ENCODE results near the gene EIF2A.

Gene EIF2A

DNA sequence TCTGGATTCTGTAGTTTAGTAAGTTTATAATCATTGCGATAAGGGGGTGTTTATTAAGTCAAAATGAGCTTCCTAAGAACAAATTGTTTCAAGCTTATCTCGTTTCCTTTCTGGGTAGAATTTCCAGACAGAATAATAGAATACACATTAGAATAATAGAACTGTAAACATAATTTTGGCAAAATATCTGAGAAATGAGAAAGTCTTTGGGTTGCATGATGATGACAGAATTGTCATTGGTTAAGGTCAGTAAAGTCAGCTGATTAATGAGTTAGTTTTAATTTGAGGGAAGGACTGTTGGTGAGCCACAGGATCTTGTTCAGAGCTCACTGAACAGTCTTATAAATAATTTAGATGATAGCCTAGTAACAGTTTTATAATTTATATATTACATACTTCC is 10.2 kb downstream of the EIF2A start:
- intact Hi-C loops (cut with DNase I; ENCODE audit: low total_unique reads), result loop anchor here (10.0 kb wide), 1 partner anchor 48 kb away; the partner anchor contains the start of gene SELENOT
- H3K27ac ChIP-seq, result no peak overlapping the region

DNA sequence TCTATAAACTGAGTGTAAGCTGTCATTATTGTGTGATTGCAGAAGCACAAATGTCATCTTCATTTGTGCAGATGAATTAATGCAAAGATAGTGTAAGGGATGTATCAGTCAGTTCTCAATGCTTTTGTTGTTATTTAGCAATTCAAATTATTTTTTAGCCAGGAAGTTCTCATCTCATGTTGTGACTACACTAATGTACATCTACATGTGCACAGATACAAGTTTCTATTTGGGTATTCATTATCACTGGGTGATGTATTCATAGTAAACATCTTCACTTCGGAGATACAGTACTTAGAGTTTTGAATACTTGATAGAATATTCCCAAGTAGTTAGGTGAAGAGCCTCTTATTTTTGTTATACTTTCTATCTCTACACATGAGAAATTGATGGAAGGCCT is 11.1 kb downstream of the EIF2A start:
- Histone ChIP-seq H3K4me1 (no peaks in the 10 kb centered on the region), H3K4me3 (no peak overlapping the region), H3K9me3 (no peaks in the 10 kb centered on the region), H3K36me3 (peaks cover 15 to 45% (median 34%) of the 10 kb centered on the region in 3 donors), H3K27me3 (no peaks in the 10 kb centered on the region), H3K27ac (no peak overlapping the region)
- TF ChIP-seq, protein P1, sequence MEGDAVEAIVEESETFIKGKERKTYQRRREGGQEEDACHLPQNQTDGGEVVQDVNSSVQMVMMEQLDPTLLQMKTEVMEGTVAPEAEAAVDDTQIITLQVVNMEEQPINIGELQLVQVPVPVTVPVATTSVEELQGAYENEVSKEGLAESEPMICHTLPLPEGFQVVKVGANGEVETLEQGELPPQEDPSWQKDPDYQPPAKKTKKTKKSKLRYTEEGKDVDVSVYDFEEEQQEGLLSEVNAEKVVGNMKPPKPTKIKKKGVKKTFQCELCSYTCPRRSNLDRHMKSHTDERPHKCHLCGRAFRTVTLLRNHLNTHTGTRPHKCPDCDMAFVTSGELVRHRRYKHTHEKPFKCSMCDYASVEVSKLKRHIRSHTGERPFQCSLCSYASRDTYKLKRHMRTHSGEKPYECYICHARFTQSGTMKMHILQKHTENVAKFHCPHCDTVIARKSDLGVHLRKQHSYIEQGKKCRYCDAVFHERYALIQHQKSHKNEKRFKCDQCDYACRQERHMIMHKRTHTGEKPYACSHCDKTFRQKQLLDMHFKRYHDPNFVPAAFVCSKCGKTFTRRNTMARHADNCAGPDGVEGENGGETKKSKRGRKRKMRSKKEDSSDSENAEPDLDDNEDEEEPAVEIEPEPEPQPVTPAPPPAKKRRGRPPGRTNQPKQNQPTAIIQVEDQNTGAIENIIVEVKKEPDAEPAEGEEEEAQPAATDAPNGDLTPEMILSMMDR (IDR thresholded peaks at IDR 0.05), result no peak
- no peak for DNase-seq
- intact Hi-C loops (cut with DNase I; ENCODE audit: low total_unique reads), result loop anchor here (10.0 kb wide), 1 partner anchor 47 kb away; the partner anchor contains the start of gene SELENOT

More for the DNA sequence above, 10.2 kb downstream of the EIF2A start:
- Histone ChIP-seq H3K4me1 (no peaks in the 10 kb centered on the region), H3K27me3 (no peaks in the 10 kb centered on the region), H3K9me3 (no peaks in the 10 kb centered on the region), H3K4me3 (no peak overlapping the region), H3K36me3 (peaks cover 19 to 50% (median 37%) of the 10 kb centered on the region in 3 donors)
- TF ChIP-seq, protein P1 (IDR thresholded peaks at IDR 0.05), result no peak
- DNase-seq, result no peak

GRCh38 chr3:150564243-150564642 is 17.7 kb downstream of the EIF2A start:
- no peaks in the 10 kb centered on the region for H3K27me3 ChIP-seq
- no peak for DNase-seq
- H3K9me3 ChIP-seq, result no peaks in the 10 kb centered on the region
- no peak overlapping the region for H3K27ac ChIP-seq
- peaks cover 39 to 53% (median 49%) of the 10 kb centered on the region in 3 donors for H3K36me3 ChIP-seq
- no peaks in the 10 kb centered on the region for H3K4me1 ChIP-seq
- intact Hi-C loops (cut with DNase I; ENCODE audit: low total_unique reads), result no loop called here
- no peak overlapping the region for H3K4me3 ChIP-seq
- TF ChIP-seq, protein P1 (IDR thresholded peaks at IDR 0.05), result no peak

- DNase-seq, result no peak
- no peaks in the 10 kb centered on the region for H3K4me1 ChIP-seq
- intact Hi-C loops (cut with DNase I; ENCODE audit: low total_unique reads), result no loop called here
Observed at GRCh38 chr3:150567328-150567727, 20.7 kb downstream of the EIF2A start.

GRCh38 chr3:150577855-150578254 is 31.3 kb downstream of the EIF2A start:
- no peak overlapping the region for H3K27ac ChIP-seq
- no peaks in the 10 kb centered on the region for H3K4me1 ChIP-seq
- peaks cover 25 to 46% (median 44%) of the 10 kb centered on the region in 3 donors for H3K36me3 ChIP-seq
- H3K9me3 ChIP-seq, result no peaks in the 10 kb centered on the region
- intact Hi-C loops (cut with DNase I; ENCODE audit: low total_unique reads), result no loop called here
- DNase-seq, result no peak
- no peak overlapping the region for H3K4me3 ChIP-seq
- TF ChIP-seq, protein P1 (IDR thresholded peaks at IDR 0.05), result no peak
- H3K27me3 ChIP-seq, result no peaks in the 10 kb centered on the region

More at GRCh38 chr3:150567328-150567727, 20.7 kb downstream of the EIF2A start:
- peaks cover 45 to 72% (median 67%) of the 10 kb centered on the region in 3 donors for H3K36me3 ChIP-seq
- H3K9me3 ChIP-seq, result no peaks in the 10 kb centered on the region
- TF ChIP-seq, protein P1 (IDR thresholded peaks at IDR 0.05), result no peak
- no peak overlapping the region for H3K27ac ChIP-seq
- H3K27me3 ChIP-seq, result no peaks in the 10 kb centered on the region
- no peak overlapping the region for H3K4me3 ChIP-seq

DNA sequence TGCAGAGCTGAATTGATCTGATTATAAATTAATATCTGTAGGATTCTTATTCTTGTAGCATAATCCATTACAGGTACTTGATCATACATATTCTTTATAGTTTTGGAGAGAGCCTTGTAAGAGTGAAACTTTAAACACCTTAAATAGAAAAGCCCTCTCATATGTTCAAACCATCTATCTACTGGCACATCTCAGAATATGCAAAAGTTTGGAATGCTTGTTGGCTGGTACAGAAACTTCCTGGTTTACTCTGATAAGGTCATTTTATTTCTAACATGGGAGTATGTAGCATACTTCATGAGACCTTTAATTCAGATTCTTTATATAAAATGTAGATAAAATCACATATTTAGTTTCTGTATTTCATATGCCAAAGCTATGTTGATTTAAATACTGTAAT is 34.6 kb downstream of the EIF2A start:
- no peak overlapping the region for H3K4me3 ChIP-seq
- peaks cover 52 to 60% (median 55%) of the 10 kb centered on the region in 3 donors for H3K36me3 ChIP-seq
- H3K27me3 ChIP-seq, result no peaks in the 10 kb centered on the region
- no peaks in the 10 kb centered on the region for H3K4me1 ChIP-seq
- TF ChIP-seq, protein P1 (IDR thresholded peaks at IDR 0.05), result no peak
- DNase-seq, result no peak
- no peaks in the 10 kb centered on the region for H3K9me3 ChIP-seq
- no peak overlapping the region for H3K27ac ChIP-seq
- intact Hi-C loops (cut with DNase I; ENCODE audit: low total_unique reads), result no loop called here
